ENCODE results near the gene SOX8.
A peak's percentile ranks its signal among the peaks of the same experiment; 100 is the strongest.

The SOX8 gene

DNA sequence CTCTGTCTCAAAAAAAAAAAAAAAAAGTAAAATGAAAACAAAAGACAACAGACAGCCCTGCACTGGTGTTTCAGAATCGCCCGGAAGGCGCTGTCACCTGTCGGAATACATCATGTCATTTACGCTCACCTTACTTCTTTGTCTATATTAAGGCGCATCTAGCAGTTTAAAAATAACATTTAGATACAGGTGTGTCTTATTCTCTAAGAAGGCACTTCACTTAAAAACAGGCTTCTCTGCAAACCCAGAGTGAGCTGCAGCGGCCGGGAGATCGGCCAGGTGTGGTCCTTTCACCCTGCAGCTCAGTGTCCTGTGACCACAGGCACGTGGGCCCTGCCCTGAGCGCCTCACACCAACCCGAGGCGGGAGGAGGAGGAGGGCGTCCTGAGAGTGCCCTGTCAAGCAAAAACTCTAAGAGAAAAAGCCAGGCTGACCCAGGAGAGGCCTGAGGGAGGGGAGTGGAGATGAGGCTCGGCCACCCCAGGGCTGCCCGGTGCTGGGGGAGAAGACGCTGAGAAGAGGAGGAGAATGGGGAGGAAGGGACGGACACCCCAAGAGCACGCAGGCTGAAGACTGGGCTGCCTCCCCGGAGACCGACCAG is 7.5 kb upstream of the SOX8 start:
- no peak for DNase-seq

DNA sequence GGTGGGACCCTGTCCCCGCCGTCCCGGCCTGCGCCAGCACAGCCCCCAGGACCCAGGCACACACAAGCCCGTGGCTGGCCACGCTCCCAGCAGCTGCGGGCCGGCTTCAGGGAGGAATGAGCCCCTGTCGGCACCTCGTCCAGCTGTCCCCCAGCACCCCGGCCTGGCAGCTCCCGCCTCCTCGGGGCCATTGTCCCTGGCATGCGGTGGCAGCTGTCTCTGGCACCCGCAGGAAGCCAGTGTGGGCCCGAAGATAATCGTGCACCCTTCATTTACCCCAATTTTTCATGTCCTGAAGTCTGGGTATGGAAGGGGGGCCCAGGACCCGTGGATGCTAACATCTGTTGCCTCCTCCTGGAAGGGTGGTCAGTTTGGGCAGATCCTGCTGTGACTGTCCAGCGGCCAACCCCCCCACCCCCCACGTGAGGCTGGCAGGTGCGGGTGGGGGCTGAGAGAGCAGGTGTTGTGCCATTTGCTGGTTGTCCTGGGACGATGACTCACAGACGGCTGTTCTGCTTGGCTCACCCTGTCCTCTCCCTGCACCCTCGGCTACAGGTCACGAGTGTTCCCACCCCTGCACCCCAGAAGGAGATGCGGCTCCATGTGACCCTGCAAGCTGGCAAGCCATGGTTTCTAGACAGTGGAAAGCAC is 6.8 kb upstream of the SOX8 start:
- DNase-seq: peak; percentile 13

DNA sequence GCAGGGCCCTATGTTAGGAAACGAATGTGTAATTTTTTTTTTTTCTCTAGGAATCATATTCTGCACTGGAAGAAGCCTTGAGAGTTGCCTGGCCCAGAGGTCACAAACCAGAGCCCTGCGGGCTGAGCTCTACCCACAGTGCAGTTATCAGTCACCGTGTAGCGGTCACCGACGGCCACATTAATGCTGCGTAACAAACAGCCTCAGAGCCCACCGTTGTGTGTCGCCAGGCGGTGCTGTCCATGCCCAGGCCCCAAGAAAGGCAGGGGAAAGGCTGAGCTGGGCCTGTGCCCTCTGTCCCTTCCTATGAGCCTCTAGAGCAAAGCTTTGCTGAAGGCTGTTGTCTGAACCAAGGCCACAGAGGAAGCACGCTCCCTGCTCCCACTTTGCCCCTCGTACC is 6.3 kb upstream of the SOX8 start:
- DNase-seq: no peak

DNA sequence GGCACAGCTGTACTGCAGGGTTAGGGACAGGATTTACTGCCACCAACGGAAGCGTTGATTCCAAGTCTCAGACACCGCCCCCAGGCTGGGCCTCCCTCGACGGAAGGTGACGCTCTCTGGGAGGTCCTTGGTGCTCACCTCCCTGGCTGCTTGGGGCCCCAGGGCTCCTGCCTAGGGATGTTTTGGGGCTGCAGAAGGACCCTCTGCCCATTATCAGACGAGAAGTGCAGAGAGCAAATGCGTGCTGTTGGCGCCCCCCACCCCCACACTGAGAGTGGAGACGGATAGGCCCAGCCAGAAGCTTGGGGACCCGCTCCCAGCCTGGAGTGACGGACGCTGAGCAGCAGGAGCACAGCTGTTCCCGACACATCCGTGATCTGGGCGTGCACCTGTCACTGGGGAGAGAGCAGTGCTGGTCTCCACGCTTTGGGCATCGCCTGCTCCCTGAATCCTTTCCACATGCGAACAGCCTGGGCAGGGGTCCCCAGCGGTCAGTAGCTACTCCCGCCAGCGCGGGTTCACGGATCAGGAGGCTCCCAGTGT is 5.1 kb upstream of the SOX8 start:
- DNase-seq: peak; percentile 19

DNA sequence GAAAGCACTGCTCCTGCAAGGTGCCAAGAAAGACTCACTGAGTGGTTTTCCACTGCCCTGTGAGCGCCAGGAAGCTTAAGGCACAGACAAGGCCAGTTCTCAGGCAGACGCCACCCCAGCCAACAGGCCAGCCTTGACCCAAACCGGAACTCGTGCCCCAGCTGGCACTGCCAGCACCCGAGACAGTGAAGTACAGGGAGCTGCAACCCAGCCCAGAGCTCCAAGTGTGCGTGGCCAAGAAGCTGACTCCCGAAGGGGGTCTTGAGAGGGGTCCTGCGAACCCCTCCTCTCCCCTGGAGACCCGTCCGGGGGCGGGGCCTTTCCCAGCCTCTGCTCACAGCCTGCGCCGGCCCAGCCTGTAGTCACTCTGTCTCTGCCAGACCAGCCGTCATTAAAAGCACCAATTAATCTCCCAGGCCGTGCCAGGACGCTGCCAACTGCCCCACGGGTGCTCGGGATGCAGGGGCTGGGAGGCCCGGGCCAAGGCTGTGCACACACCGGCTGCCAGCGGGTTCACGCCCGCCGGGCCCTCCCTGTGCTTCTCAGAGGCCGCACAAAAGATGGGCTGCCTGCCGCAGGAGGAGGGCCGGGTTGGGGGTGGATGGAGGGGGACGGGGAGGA is 4.4 kb upstream of the SOX8 start:
- peak; percentile 16 for DNase-seq

DNA sequence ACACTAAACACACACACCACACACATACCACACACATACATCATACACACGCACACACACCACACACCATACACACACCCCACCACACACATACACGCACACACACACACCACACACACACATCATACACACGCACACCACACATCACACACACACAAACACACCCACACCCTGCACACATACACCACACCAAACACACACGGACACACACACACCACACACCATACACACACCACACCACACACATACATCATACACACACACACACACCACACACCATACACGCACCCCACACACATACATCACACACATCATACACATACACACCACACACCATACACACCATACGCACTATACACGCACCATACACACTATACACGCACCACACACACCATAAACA is 3.7 kb upstream of the SOX8 start:
- DNase-seq: no peak

DNA sequence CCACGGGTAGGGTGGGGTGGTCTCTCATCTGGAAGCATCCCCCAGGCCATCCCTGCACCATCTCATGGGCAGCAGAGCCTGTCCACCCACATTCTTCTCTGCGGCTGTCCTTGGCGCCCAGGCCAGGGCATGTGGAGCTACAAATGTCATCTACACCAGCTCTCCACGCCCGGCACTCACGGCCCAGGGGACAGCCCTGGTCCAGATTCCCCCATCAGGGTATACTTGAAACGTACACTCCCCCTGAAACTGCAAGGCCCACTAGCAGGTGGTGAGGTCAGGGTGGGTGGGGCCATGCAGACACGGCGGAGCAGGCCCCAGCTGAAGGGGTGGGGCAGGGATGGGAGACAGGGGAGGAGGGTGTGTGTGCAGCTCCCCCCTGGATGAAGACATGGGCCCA is 3.2 kb upstream of the SOX8 start:
- DNase-seq: peak; percentile 14

DNA sequence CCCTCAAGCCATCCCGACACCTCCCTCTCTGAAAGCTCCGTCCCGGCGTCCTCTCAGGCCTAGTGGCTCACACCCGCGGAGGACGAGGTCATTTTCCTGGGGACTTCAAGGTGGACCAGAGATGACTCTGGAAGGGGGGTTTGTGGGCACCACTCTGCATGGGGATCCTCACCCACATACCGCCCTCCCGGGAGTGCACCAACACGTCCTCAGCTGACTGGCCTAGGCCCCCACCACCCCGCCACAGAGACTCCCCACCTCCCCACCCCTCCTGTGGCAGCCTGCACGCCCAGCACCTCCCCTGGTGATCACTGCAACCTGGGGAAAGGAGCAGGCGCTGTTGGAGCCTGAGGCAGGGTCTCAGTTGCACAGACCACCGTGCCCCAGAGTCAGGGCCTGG is 2.4 kb upstream of the SOX8 start:
- DNase-seq: peak; percentile 14

DNA sequence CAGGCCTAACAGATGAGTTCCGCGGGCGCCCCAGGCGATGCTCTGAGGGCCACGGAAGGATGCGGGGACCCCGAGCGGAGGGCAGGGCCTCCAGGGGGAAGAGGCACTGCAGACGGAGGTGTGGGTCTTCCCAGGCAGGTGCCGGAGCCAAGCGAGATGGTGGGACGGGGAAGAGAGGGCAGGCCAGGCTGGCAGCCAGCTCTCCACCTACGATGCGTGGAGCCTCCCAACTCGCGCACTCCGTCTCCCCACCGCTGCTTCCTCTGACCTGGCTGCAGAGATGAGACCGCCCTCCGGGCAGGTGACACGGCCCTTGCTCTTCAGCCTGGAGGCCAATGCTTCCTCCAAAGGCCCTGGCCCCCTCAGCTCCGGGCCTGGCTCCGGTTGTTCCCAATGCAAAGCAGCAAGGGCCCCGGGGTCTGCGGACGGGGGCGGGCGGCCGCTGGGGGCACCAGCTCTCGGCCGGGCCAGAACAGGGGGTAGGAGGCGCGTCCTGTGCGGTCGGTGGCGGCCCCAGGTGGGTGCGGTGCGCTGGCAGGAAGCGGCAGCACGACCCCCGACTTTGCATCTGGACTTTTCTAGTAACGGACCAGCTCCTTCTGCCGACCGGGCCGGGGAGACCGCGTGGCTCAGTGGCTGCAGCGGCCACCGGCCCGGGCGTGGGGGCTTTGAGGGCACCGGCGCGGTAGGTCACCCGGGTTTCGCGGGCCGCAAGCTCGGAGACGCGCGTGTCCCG is 1.5 kb upstream of the SOX8 start:
- peak; percentile 20 for DNase-seq

DNA sequence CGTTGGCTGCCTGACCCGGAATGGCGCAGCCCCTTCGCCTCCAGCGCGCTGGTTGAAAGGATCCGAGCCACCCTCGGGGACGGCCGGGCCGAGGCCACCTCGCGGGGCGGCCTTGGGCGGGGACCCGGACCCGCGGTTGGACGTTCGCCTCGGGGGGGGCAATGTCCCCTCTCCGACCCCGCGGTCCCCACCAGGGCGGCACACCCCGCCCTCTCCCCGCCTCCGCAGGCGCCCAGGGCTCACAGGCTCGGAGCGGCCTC is 1.0 kb upstream of the SOX8 start:
- DNase-seq: peak; percentile 30

DNA sequence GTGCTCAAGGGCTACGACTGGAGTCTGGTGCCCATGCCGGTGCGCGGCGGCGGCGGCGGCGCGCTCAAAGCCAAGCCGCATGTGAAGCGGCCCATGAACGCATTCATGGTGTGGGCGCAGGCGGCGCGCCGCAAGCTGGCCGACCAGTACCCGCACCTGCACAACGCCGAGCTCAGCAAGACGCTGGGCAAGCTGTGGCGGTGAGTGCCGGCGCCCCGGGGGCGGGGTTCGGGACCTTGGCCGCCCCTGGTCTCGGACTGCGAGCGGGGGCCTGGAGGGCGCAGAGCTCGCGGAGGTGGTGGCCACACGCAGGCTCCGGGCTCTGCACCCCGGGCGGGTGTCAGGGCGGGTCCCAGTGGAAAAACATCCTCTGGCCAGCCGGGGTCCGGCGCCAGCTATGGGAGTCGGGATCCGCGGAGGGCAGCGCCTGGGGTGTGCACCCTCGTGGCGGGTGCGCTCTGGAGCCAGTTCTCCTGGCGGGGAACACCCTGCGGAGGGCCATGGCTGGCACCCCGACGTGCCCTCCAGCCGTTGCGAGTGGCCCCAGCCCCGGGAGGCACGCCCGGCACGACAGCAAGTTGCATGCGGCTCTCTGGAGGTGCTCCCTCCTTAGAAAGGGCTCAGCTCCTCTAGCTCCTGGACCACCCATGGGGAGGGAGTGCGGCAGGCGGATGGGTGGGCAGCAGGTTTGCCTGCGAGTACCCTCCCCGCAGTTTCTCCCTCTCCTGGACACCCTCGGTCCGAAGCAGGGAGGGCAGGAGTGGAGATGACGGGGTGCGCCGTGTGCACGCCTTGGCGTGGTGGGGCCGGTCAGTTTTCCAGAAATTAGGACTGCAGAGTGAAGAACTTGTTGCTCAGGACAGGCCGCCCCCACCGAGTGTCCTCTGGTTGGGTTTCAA is 824 bp downstream of the SOX8 start:
- no peak for DNase-seq

DNA sequence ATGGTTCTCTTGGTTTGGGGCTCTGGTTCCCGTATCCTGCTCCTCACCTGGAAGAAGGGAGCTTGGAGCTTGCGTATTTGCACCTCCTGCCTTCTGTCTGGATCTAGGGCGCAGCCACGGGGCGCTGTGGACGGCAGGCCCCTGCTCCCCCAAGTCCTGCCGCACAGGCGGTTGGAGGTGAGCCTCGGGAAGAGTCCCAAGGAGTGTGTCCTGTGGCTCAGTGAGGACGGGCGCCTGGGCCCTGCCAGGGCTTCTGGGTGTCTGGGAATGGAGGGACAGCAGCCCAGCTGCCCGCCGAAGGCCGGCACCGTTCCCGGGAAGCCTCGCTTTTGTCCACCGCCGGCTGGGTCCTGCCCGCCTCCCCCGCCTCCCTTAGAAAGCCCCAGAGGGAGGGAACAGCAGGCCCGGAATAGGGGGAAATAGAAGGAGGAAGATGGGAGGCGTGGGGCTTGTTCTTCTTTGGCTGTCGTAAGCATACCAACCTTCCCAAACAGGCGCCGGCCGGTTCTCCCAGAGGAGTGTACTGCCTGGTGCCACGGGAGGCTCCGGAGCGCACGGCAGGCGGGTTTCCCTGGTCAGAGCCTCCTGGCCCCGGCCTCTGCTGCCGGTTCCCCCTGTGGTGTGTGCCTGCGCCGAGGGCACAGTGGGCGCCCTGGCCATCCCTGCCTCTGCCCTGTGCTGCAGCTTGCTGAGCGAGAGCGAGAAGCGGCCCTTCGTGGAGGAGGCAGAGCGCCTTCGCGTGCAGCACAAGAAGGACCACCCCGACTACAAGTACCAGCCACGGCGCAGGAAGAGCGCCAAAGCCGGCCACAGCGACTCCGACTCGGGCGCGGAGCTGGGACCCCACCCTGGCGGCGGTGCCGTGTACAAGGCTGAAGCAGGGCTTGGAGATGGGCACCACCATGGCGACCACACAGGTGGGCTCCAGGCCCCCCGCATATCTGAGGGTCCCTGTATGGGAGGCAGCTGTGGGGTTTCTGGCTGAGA is 1.8 kb downstream of the SOX8 start:
- no peak for DNase-seq

DNA sequence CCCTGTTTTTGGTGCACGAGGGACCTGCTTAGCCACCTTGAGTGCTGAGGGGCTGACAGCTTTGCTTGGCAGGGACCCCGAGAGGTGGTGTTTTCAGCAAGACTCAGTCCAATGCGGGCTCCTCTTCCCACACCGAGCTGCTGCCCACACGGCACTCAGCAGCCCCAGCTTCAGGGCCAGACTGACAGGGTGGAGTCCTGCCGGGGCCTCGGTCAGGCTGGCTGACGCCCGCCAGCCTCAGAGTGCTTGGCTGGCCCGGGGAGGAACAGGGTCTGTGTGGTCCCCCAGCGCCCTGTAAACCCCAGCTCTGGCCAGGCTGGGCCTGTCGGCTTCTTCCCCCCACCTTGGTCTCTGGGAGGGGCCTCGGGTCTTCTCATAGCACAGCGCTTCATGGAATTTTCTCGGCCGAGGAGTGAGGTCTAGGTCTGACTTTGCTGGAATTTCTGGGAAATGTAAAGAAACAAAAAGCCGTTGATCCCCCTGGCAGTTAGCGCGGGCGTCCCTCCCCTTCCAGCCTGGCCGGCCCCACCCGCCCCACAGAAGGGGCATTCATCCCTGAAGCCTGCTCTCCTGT is 2.6 kb downstream of the SOX8 start:
- DNase-seq: no peak

DNA sequence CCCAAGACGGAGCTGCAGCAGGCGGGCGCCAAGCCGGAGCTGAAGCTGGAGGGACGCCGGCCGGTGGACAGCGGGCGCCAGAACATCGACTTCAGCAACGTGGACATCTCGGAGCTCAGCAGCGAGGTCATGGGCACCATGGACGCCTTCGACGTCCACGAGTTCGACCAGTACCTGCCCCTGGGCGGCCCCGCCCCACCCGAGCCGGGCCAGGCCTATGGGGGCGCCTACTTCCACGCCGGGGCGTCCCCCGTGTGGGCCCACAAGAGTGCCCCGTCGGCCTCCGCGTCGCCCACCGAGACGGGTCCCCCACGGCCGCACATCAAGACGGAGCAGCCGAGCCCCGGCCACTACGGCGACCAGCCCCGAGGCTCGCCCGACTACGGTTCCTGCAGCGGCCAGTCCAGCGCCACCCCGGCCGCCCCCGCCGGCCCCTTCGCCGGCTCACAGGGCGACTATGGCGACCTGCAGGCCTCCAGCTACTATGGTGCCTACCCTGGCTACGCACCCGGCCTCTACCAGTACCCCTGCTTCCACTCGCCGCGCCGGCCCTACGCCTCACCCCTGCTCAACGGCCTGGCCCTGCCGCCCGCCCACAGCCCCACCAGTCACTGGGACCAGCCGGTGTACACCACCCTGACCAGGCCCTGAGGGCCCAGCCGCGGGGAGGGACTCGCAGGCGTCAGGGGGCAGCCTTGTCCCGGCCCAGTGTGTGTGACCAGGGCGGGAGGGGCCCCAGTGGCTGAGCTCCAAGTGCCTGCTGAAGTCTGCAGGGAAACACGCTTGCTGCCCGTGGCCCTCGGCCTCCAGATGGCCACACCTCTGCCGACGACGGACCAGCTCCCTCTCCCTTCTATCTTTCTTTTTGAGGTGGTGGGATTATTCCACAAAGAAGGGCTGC is 3.4 kb downstream of the SOX8 start:
- no peak for DNase-seq

DNA sequence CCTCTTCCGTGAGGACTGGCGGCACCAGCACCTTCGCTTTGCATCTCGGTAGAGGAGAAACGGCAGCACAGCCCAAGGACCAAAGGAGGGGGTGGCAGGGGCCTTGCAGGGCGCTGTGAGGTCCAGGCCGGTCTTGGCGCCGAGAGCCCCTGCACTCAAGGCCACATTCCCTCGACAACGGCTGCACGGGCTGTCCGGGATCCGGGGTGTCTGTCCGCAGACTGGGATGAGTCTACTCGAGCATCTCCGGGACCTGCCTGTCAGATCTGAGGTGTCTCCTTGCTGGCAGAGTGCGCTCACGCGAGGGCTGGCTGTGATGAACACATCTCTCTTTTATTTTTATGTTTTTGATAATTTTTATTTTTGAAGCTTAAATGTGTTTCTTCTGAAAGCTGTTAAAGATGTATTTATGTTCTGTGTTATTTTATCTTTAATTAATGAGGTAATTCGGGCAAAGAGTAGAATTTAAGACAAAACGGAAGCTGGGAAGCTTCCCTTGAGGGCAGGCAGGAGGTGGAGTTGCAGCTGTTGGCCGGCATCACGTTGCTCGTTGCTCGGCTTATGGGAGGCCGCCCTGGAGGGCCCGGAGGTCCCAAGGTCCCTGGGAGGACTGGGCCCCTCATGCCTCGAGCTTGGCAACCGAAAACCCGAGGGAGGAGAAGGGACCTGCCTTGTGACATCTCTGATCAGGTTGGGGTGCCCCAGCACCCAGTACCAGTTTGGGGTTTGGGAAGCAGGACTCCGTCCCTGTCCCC is 4.3 kb downstream of the SOX8 start:
- no peak for DNase-seq

DNA sequence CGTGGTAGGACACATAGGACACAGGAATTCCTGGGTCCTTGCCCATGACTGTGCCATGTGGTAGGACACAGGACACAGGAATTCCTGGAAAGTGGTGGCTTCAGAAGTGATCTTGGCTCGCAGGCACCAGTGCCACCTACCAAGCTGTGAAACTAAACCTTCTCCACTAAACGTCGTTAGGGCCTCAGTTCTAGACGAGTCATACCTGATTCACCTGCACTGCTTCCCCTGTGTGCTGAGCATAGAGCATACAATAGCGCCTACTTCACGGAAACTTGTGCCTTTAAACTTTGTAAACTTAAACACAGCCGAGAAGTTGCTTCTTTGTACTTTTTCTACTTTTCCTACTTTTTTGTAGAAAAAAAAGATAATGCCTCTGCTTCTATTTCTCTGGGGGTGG is 4.8 kb downstream of the SOX8 start:
- DNase-seq: no peak

DNA sequence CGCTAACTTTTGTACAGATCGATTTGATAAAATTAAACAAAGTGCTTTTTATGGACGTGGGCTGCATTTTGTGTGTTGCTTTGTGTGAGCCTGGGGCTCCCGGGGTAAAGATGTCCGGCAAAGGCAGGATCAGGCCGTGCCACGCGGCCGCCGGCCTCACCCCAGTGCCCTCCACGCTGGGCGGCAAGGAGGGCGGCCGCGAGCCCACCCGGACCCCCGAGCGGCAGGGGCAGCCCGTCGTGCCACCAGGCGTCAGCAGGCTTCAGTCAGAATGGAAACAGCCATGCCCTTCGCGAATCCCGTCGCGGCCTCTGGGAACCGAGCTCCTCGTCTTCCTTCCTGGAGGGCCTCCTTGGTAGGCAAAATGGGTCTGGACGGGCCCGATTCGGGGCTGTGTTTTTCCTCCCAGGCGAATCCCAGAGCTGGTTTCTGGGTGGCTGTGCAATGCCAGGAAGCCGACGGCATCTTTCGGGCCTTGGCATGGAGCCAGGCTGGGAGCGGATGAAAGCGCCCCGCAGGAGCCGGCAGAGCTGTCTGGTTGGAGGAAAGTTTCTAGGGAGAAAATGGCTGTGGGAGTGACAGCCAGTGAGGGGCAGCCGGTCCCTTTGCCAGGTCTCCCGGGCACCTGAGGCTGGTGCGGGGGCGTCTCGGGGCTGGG is 5.5 kb downstream of the SOX8 start:
- no peak for DNase-seq

DNA sequence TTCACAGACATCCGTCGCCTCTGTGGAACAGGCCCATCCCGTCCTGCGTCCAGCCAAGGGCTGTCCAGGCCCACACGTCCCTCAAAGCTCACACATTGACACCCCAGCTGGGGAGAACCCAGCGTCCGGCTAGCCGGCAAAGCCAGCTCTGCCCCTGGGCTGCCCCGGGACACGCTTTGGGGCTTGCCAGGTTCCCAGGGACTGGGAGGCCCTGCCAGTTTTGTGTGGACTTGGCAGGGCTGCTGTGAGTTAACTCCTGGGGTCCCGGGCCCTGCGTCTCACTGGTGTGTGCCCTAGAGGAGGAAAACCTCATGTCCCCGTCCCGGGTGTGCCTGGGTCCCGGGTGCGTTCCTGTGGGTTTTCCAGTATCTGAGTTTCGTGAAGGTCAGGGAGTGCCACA is 6.3 kb downstream of the SOX8 start:
- DNase-seq: no peak
